ENCODE measurements around the gene CLEC12A. TPM values are rescaled to one million over a fixed set of nuclear protein-coding genes. Genes with fewer than 3 reads are reported as not detected.

The CLEC12A gene
- polyA plus RNA-seq, 2 of the 4 experiments (the other 2 are of a cell fraction): not detected

DNA sequence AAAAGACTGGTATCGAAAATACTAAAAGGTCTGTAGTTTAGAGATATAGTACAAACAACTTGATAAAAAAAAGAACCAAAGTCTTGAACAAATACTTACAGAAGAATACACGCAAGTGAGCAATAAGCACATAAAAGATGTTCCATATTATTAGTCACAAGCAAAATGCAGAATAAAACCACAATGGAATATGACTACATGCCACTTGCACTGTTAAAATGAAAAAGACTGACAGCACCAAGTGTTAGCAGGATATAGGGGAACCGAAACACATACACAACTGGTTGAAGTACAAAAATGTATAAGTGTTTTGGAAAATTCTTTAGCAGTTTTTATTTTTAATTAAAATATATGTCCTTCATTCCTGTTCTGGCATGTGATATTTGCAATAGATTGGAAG, 42.6 kb upstream of the CLEC12A start:
- ChIA-PET POLR2A (no interaction called here), CTCF (interaction anchor here (2.7 kb wide), 1 partner anchor 115 kb away, joined by 10 read pairs; no protein-coding TSS in a partner anchor)
- ATAC-seq: no peak
- 41% methylated on average over 3 of the region's 3 CpGs for WGBS (ENCODE audit: missing lambda C conversion rate)
- DNase-seq (ENCODE audit: low read depth in 1 of 2, low spot score in 1 of 2): no peak
- H3K9me3 ChIP-seq: no peaks in the 10 kb centered on the region
- no peak overlapping the region for H3K27ac ChIP-seq
- H3K4me1 ChIP-seq: no peaks in the 10 kb centered on the region
- FAIRE-seq: no peak
- TF ChIP-seq ZSCAN20 (CRISPR knock-in tag; IDR thresholded peaks at IDR 0.05): no peak
- no peak for TF ChIP-seq POLR2A (IDR thresholded peaks at IDR 0.05; ENCODE audit: low read length)
- TF ChIP-seq PBX3 (IDR thresholded peaks at IDR 0.05): no peak
- TF ChIP-seq, protein P1, sequence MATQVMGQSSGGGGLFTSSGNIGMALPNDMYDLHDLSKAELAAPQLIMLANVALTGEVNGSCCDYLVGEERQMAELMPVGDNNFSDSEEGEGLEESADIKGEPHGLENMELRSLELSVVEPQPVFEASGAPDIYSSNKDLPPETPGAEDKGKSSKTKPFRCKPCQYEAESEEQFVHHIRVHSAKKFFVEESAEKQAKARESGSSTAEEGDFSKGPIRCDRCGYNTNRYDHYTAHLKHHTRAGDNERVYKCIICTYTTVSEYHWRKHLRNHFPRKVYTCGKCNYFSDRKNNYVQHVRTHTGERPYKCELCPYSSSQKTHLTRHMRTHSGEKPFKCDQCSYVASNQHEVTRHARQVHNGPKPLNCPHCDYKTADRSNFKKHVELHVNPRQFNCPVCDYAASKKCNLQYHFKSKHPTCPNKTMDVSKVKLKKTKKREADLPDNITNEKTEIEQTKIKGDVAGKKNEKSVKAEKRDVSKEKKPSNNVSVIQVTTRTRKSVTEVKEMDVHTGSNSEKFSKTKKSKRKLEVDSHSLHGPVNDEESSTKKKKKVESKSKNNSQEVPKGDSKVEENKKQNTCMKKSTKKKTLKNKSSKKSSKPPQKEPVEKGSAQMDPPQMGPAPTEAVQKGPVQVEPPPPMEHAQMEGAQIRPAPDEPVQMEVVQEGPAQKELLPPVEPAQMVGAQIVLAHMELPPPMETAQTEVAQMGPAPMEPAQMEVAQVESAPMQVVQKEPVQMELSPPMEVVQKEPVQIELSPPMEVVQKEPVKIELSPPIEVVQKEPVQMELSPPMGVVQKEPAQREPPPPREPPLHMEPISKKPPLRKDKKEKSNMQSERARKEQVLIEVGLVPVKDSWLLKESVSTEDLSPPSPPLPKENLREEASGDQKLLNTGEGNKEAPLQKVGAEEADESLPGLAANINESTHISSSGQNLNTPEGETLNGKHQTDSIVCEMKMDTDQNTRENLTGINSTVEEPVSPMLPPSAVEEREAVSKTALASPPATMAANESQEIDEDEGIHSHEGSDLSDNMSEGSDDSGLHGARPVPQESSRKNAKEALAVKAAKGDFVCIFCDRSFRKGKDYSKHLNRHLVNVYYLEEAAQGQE (IDR thresholded peaks at IDR 0.05): no peak
- TF ChIP-seq CHD4 (IDR thresholded peaks at IDR 0.05; ENCODE audit: borderline replicate concordance): no peak
- no peak for TF ChIP-seq HDAC2 (IDR thresholded peaks at IDR 0.05)
- TF ChIP-seq RAD21 (conservative IDR thresholded peaks at IDR 0.05 in 1 of 2, IDR thresholded peaks at IDR 0.05 in 1 of 2): no peak
- TF ChIP-seq NPAS2 (CRISPR knock-in tag; IDR thresholded peaks at IDR 0.05; ENCODE audit: borderline replicate concordance): no peak
- no peak for TF ChIP-seq HOXB5 (CRISPR knock-in tag; IDR thresholded peaks at IDR 0.05)
- no peak for TF ChIP-seq EP300 (IDR thresholded peaks at IDR 0.05)
- no peak for TF ChIP-seq HMGXB4 (CRISPR knock-in tag; IDR thresholded peaks at IDR 0.05; ENCODE audit: borderline replicate concordance)
- no peak for TF ChIP-seq KDM5A (IDR thresholded peaks at IDR 0.05)
- no peak overlapping the region for H3K4me3 ChIP-seq
- H3K4me2 ChIP-seq: no peak overlapping the region

- Histone ChIP-seq H3K27ac (no peak overlapping the region), H3K4me2 (no peak overlapping the region), H3K4me1 (no peaks in the 10 kb centered on the region), H3K4me3 (no peak overlapping the region), H3K9me3 (no peaks in the 10 kb centered on the region)
- DNase-seq (ENCODE audit: low read depth in 1 of 2, low spot score in 1 of 2) (no peak), FAIRE-seq (no peak), ATAC-seq (no peak)
- WGBS (ENCODE audit: missing lambda C conversion rate): 30% methylated on average over 3 of the region's 3 CpGs
- ChIA-PET CTCF (interaction anchor here (1.9 kb wide), 1 partner anchor 181 kb away, joined by 8 read pairs; no protein-coding TSS in a partner anchor), POLR2A (no interaction called here)
- TF ChIP-seq CBX8 (IDR thresholded peaks at IDR 0.05): 0 out of 2 replicates have a peak, but pooled peaks have one; percentile 70
- peak; percentile 82; the same call in 1 of the 2 replicates for TF ChIP-seq RNF2 (IDR thresholded peaks at IDR 0.05; ENCODE audit: borderline replicate concordance, low read depth)
- no peak for TF ChIP-seq ZC3H11A (IDR thresholded peaks at IDR 0.05)
- no peak for TF ChIP-seq MAFK (IDR thresholded peaks at IDR 0.05; ENCODE audit: partially characterized antibody)
Measured at GRCh38 chr12:9931245-9931644, 40.0 kb upstream of the CLEC12A start.

- ATAC-seq (no peak), DNase-seq (ENCODE audit: low read depth in 1 of 2, low spot score in 1 of 2) (no peak), FAIRE-seq (no peak)
- H3K4me2 ChIP-seq: no peak within 1 kb of the TSS
- 58% methylated on average over 6 of the region's 6 CpGs for WGBS (ENCODE audit: missing lambda C conversion rate)
- H3K4me3 ChIP-seq: no peak within 1 kb of the TSS
- H3K9me3 ChIP-seq: no peaks in the 10 kb centered on the region
- CTCF ChIA-PET: interaction anchor here (1.9 kb wide), 1 partner anchor 182 kb away, joined by 8 read pairs; no protein-coding TSS in a partner anchor
- H3K4me1 ChIP-seq: no peaks in the 10 kb centered on the region
- POLR2A ChIA-PET: no interaction called here
- H3K27ac ChIP-seq: no peak within 1 kb of the TSS
- TF ChIP-seq RFX5 (IDR thresholded peaks at IDR 0.05) (no peak), HOXB5 (CRISPR knock-in tag; IDR thresholded peaks at IDR 0.05) (no peak), SREBF2 (IDR thresholded peaks at IDR 0.05) (no peak), CBX8 (IDR thresholded peaks at IDR 0.05) (no peak), RNF2 (IDR thresholded peaks at IDR 0.05; ENCODE audit: borderline replicate concordance, low read depth) (no peak), CEBPB (IDR thresholded peaks at IDR 0.05) (no peak), KDM1A (IDR thresholded peaks at IDR 0.05; ENCODE audit: low read depth) (no peak), FOSB (CRISPR knock-in tag; IDR thresholded peaks at IDR 0.05) (no peak)
- TF ChIP-seq, protein P2, sequence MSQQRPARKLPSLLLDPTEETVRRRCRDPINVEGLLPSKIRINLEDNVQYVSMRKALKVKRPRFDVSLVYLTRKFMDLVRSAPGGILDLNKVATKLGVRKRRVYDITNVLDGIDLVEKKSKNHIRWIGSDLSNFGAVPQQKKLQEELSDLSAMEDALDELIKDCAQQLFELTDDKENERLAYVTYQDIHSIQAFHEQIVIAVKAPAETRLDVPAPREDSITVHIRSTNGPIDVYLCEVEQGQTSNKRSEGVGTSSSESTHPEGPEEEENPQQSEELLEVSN (IDR thresholded peaks at IDR 0.05; ENCODE audit: borderline replicate concordance, low read depth): no peak
- TF ChIP-seq, protein P1 (IDR thresholded peaks at IDR 0.05): no peak
- TF ChIP-seq, protein P3, sequence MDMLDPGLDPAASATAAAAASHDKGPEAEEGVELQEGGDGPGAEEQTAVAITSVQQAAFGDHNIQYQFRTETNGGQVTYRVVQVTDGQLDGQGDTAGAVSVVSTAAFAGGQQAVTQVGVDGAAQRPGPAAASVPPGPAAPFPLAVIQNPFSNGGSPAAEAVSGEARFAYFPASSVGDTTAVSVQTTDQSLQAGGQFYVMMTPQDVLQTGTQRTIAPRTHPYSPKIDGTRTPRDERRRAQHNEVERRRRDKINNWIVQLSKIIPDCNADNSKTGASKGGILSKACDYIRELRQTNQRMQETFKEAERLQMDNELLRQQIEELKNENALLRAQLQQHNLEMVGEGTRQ (IDR thresholded peaks at IDR 0.05): no peak
Measured at GRCh38 chr12:9932270-9932669, 38.9 kb upstream of the CLEC12A start, which contains the start of gene CLEC2A. CLEC2A (minus strand) TSS chr12:9932370; CDS start chr12:9932329, 41 bp downstream.
